ENCODE results near the gene CASZ1.

DNA sequence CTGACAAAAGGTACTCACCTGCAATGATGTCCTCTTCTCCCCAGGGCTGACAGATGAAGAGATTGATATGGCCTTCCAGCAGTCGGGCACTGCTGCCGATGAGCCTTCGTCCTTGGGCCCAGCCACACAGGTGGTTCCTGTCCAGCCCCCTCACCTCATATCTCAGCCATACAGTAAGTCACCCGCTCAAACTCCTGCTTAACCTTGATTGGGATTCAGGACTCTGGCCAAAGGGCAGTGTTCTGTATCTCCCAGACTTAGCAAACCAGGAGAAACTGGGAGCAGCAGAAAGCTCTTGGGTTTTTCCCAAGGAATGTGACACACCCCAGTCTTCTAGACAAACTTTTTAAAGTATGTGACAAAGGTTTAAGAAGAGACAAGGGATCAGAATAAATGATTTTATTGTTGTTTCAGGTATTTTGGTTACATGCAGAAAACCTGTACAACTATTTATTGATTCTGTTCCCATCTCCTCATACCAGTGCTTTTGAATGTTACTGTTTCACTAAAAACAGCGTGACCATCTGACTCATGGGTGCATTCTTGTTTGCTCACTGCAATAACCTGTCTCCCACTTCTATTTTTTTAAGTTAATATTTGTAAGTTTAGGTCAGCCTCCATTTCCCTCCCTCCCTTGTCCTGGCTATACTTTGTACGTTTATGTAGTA is 197.1 kb downstream of the CASZ1 start:
- TF ChIP-seq, protein P1, sequence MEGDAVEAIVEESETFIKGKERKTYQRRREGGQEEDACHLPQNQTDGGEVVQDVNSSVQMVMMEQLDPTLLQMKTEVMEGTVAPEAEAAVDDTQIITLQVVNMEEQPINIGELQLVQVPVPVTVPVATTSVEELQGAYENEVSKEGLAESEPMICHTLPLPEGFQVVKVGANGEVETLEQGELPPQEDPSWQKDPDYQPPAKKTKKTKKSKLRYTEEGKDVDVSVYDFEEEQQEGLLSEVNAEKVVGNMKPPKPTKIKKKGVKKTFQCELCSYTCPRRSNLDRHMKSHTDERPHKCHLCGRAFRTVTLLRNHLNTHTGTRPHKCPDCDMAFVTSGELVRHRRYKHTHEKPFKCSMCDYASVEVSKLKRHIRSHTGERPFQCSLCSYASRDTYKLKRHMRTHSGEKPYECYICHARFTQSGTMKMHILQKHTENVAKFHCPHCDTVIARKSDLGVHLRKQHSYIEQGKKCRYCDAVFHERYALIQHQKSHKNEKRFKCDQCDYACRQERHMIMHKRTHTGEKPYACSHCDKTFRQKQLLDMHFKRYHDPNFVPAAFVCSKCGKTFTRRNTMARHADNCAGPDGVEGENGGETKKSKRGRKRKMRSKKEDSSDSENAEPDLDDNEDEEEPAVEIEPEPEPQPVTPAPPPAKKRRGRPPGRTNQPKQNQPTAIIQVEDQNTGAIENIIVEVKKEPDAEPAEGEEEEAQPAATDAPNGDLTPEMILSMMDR (IDR thresholded peaks at IDR 0.05) = no peak
- TF ChIP-seq POLR2A (IDR thresholded peaks at IDR 0.05) = no peak
